Hepatocyte (in vitro differentiated cells): ENCODE results near the gene UNC5A. TPM values are rescaled to one million over a fixed set of nuclear protein-coding genes. Genes with fewer than 3 reads are reported as not detected.

Source experiments
- DNase-seq: peaks from one replicate; pipeline ENCODE4 v3.0.0-alpha.2; 2016; ENCODE audit warnings: low spot score
- H2AFZ ChIP-seq: fragments of 200-600 bp; sonication (generic); 2 replicates; pipeline ENCODE4 v1.6.0; 2016; ENCODE audit warnings: antibody characterized with exemption, mild to moderate bottlenecking
- H3K27ac ChIP-seq: fragments of 200-600 bp; sonication (generic); 2 replicates; pipeline ENCODE4 v1.5.1; 2016; ENCODE audit warnings: mild to moderate bottlenecking
- H3K27me3 ChIP-seq: fragments of 200-600 bp; sonication (generic); 2 replicates; pipeline ENCODE4 v1.6.1; 2016
- H3K36me3 ChIP-seq: fragments of 200-600 bp; sonication (generic); replicated peaks from 2 replicates; pipeline ENCODE4 v1.5.1; 2016; ENCODE audit warnings: low read depth; ENCODE audit not compliant: insufficient read depth
- H3K4me1 ChIP-seq: fragments of 200-600 bp; sonication (generic); 2 replicates; pipeline ENCODE4 v1.5.1; 2016; ENCODE audit warnings: mild to moderate bottlenecking, moderate library complexity; ENCODE audit not compliant: insufficient read depth
- H3K4me2 ChIP-seq: fragments of 200-600 bp; sonication (generic); 2 replicates; pipeline ENCODE4 v1.6.0; 2016
- H3K4me3 ChIP-seq: fragments of 200-600 bp; sonication (generic); 2 replicates; pipeline ENCODE4 v1.5.1; 2016; ENCODE audit warnings: mild to moderate bottlenecking
- H3K79me2 ChIP-seq: fragments of 200-600 bp; sonication (generic); 2 replicates; pipeline ENCODE4 v1.6.0; 2017; ENCODE audit warnings: mild to moderate bottlenecking
- H3K9me2 ChIP-seq: fragments of 200-600 bp; sonication (generic); replicated peaks from 2 replicates; pipeline ENCODE4 v1.6.0; 2017; ENCODE audit warnings: mild to moderate bottlenecking; ENCODE audit not compliant: insufficient read depth
- H3K9me3 ChIP-seq: fragments of 200-600 bp; sonication (generic); 2 replicates; pipeline ENCODE4 v1.5.1; 2016; ENCODE audit warnings: low read depth, mild to moderate bottlenecking
- H4K20me1 ChIP-seq: fragments of 200-600 bp; sonication (generic); 2 replicates; pipeline ENCODE4 v1.6.0; 2016; ENCODE audit warnings: mild to moderate bottlenecking; ENCODE audit not compliant: insufficient read depth, poor library complexity, severe bottlenecking
- EZH2 ChIP-seq: fragments of 200-600 bp; sonication (generic); IDR thresholded peaks from 2 replicates; pipeline ENCODE4 v1.6.1; 2016; ENCODE audit warnings: antibody characterized with exemption, mild to moderate bottlenecking, borderline replicate concordance
- EZH2phosphoT487 ChIP-seq: fragments of 200-600 bp; sonication (generic); IDR thresholded peaks from one replicate; pipeline ENCODE4 v1.6.1; 2018; ENCODE audit warnings: antibody characterized with exemption, mild to moderate bottlenecking, low read depth, moderate library complexity; ENCODE audit not compliant: unreplicated experiment, severe bottlenecking
- WGBS: methylation state at CpG from one replicate; pipeline ENCODE4 v1.1.6; 2016; ENCODE audit warnings: low lambda C conversion rate; ENCODE audit errors: missing lambda C conversion rate; 5-methylcytosine and 5-hydroxymethylcytosine counted together
- polyA plus RNA-seq: library from polyadenylated mRNA; unstranded; fragments of >200 nt; fragmentation: Nextera tagmentation; extraction: Ambion mirVana; gene quantifications from 2 replicates; pipeline ENCODE4 v1.2.1, GENCODE V29; 2016
- total RNA-seq: library from RNA; depleted of rRNA; stranded (reverse); fragments of >200 nt; gene quantifications from 2 replicates; pipeline ENCODE4 v1.2.3, GENCODE V29; 2014
- TF ChIP-seq, protein P1 (sequence below): fragments of 200-600 bp; sonication (generic); IDR thresholded peaks from 2 replicates; pipeline ENCODE4 v1.5.1; 2016; ENCODE audit warnings: antibody characterized with exemption, mild to moderate bottlenecking; ENCODE audit not compliant: poor library complexity

Gene UNC5A
- total and polyA plus RNA-seq, 2 experiments from 2014 or later = 0.10 to 1.1 TPM

DNA sequence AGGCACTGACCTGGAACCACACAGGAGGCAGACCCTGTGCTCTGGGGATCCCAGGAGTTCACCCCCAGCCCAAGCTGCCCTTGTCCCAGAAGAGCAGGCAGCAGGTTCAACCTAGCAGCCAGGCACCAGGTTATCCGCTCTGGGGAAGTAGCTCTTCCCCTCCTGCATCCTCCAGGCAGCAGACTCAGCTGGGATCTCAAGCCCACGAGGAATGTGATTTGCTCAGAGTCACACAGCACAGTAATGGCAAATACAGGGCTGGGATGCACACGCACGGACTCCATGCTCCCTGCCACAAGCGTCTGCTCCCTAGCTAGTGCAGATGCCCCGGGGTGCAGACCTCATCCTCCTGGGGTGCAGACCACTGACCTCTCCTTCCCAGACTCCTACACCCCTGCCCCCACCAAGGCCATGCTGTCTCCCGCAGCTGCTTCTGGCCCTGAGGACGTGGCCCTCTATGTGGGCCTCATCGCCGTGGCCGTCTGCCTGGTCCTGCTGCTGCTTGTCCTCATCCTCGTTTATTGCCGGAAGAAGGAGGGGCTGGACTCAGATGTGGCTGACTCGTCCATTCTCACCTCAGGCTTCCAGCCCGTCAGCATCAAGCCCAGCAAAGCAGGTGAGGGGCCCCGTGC lies 63.3 kb downstream of the UNC5A start:
- Histone ChIP-seq H3K27ac (no peak overlapping the region), H3K36me3 (no peaks in the 10 kb centered on the region), H3K4me3 (no peak overlapping the region), H3K4me2 (no peak overlapping the region), H3K79me2 (no peaks in the 10 kb centered on the region), H3K9me2 (no peaks in the 10 kb centered on the region), H3K4me1 (no peaks in the 10 kb centered on the region), H4K20me1 (no peaks in the 10 kb centered on the region), H3K9me3 (no peaks in the 10 kb centered on the region), H2AFZ (no peak overlapping the region), H3K27me3 (peaks cover 3% of the 10 kb centered on the region)
- TF ChIP-seq EZH2phosphoT487 (no peak), EZH2 (no peak)
- TF ChIP-seq, protein P1, sequence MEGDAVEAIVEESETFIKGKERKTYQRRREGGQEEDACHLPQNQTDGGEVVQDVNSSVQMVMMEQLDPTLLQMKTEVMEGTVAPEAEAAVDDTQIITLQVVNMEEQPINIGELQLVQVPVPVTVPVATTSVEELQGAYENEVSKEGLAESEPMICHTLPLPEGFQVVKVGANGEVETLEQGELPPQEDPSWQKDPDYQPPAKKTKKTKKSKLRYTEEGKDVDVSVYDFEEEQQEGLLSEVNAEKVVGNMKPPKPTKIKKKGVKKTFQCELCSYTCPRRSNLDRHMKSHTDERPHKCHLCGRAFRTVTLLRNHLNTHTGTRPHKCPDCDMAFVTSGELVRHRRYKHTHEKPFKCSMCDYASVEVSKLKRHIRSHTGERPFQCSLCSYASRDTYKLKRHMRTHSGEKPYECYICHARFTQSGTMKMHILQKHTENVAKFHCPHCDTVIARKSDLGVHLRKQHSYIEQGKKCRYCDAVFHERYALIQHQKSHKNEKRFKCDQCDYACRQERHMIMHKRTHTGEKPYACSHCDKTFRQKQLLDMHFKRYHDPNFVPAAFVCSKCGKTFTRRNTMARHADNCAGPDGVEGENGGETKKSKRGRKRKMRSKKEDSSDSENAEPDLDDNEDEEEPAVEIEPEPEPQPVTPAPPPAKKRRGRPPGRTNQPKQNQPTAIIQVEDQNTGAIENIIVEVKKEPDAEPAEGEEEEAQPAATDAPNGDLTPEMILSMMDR = no peak
- DNase-seq = no peak
- 61% methylated on average over 16 of the region's 16 CpGs for WGBS

DNA sequence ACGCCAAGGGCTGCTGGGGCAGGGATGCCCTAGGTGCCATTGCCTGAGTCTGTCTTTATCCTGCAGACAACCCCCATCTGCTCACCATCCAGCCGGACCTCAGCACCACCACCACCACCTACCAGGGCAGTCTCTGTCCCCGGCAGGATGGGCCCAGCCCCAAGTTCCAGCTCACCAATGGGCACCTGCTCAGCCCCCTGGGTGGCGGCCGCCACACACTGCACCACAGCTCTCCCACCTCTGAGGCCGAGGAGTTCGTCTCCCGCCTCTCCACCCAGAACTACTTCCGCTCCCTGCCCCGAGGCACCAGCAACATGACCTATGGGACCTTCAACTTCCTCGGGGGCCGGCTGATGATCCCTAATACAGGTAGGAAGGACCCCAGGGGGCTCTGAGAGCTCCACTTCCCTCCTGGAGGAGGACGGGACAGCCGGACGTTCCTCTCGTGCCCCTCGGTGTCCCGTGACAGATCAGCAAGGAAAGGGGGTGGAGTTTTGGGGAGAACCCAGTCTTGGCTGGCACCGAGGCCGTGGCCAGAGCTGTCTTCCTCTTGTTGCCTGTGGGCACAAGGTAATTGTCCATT lies 63.9 kb downstream of the UNC5A start:
- H3K4me2 ChIP-seq = no peak overlapping the region
- no peak for DNase-seq
- WGBS = 84% methylated on average over 20 of the region's 20 CpGs

DNA sequence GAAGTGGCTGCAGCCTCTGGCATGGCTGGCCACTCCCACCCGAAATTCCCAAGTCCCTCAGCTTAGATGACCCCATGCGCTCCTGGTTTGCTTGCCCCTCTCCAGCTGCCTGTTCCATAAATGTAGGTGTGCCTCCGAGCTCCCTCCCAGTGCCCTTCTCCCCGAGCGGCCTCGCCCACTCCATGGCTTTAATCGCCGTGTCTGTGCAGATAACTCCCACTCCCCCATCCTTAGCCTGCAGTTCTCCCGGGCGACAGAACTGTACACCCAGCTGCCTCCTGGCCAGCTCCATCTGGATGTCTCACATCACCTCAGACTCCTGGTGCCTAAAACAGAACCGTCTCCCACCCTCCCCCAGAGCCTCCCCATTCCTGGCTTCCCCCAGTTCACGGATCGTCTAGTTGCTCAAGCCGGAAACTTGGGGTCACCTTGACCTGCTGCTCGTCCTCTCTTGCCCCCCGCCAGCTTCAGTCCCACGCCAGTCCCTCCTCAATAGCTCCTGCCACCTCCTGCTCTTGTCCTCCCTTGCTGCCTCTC lies 64.7 kb downstream of the UNC5A start:
- H3K9me3 ChIP-seq = no peaks in the 10 kb centered on the region
- no peak overlapping the region for H3K4me3 ChIP-seq
- no peak overlapping the region for H3K4me2 ChIP-seq
- WGBS = 75% methylated on average over 16 of the region's 17 CpGs
- no peak overlapping the region for H3K27ac ChIP-seq
- H2AFZ ChIP-seq = no peak overlapping the region
- DNase-seq = no peak
- no peaks in the 10 kb centered on the region for H3K9me2 ChIP-seq
- H3K36me3 ChIP-seq = no peaks in the 10 kb centered on the region
- no peaks in the 10 kb centered on the region for H3K79me2 ChIP-seq
- TF ChIP-seq, protein P1 = no peak
- TF ChIP-seq EZH2phosphoT487 (no peak), EZH2 (no peak)
- H4K20me1 ChIP-seq = no peaks in the 10 kb centered on the region
- H3K4me1 ChIP-seq = no peaks in the 10 kb centered on the region
- H3K27me3 ChIP-seq = peaks cover 3% of the 10 kb centered on the region

More for the DNA sequence above, 63.9 kb downstream of the UNC5A start:
- Histone ChIP-seq H3K9me3 (no peaks in the 10 kb centered on the region), H3K4me1 (no peaks in the 10 kb centered on the region), H2AFZ (no peak overlapping the region), H3K9me2 (no peaks in the 10 kb centered on the region), H3K27me3 (peaks cover 3% of the 10 kb centered on the region), H3K4me3 (no peak overlapping the region), H3K27ac (no peak overlapping the region), H3K79me2 (no peaks in the 10 kb centered on the region), H3K36me3 (no peaks in the 10 kb centered on the region), H4K20me1 (no peaks in the 10 kb centered on the region)
- TF ChIP-seq EZH2phosphoT487 = no peak
- TF ChIP-seq EZH2 = no peak
- TF ChIP-seq, protein P1 = no peak
